ENCODE data around the gene MAP3K4.
"Not testable (repeated sequence)": the region's sequence is repeated elsewhere in the genome, so short reads cannot be mapped to it uniquely, and the experiment has no call there.

Gene MAP3K4

DNA sequence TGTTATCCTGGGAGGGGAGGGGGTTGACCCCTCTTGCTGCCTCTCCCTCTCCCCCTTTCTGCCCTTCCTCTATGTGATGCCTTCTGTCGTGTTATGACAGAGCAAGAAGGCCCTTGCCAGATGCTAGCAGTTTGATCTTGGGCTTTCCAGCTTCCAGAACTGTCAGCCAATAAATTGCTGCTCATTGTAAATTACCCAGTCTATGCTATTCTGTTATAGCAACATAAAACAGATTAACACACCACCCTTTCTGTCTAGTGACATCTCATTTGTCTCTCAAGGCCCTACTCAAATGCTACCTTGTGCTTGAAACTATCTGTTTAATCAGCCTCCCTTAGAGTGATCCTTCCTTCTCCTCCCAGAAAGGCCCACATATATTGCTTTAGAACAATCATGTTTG lies 16.4 kb upstream of the MAP3K4 start:
- TF ChIP-seq, protein P1, sequence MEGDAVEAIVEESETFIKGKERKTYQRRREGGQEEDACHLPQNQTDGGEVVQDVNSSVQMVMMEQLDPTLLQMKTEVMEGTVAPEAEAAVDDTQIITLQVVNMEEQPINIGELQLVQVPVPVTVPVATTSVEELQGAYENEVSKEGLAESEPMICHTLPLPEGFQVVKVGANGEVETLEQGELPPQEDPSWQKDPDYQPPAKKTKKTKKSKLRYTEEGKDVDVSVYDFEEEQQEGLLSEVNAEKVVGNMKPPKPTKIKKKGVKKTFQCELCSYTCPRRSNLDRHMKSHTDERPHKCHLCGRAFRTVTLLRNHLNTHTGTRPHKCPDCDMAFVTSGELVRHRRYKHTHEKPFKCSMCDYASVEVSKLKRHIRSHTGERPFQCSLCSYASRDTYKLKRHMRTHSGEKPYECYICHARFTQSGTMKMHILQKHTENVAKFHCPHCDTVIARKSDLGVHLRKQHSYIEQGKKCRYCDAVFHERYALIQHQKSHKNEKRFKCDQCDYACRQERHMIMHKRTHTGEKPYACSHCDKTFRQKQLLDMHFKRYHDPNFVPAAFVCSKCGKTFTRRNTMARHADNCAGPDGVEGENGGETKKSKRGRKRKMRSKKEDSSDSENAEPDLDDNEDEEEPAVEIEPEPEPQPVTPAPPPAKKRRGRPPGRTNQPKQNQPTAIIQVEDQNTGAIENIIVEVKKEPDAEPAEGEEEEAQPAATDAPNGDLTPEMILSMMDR (IDR thresholded peaks at IDR 0.05; ENCODE audit: low read depth, low read length): no peak
- Histone ChIP-seq H3K27me3 (no peaks in the 10 kb centered on the region), H3K9me3 (no peaks in the 10 kb centered on the region), H3K4me3 (ENCODE audit: low read depth, low read length) (no peak overlapping the region), H3K36me3 (no peaks in the 10 kb centered on the region), H3K4me1 (no peaks in the 10 kb centered on the region)
- no peak for DNase-seq

DNA sequence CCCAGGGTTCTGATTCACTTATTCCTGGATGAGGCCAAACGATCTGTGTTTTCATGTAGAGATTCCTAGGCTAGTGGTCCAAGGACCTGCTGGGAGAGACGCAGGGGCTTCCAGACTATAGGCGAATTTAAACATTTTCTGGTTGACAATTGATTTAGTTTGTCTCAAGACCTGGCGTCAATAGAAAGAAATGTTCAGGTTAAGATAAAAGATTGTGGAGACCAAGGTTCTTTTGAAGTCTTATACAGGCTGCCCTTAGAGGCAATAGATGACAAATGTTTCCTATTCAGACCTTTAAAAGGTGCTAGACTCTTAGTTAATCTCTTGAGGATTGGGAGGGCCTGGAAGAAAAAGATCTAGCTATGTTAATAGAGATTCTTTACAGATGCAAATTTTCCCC lies 15.6 kb upstream of the MAP3K4 start:
- not testable (repeated sequence) for H3K4me3 ChIP-seq (ENCODE audit: low read depth, low read length); H3K36me3 ChIP-seq; H3K4me1 ChIP-seq; DNase-seq; H3K9me3 ChIP-seq; H3K27me3 ChIP-seq

DNA sequence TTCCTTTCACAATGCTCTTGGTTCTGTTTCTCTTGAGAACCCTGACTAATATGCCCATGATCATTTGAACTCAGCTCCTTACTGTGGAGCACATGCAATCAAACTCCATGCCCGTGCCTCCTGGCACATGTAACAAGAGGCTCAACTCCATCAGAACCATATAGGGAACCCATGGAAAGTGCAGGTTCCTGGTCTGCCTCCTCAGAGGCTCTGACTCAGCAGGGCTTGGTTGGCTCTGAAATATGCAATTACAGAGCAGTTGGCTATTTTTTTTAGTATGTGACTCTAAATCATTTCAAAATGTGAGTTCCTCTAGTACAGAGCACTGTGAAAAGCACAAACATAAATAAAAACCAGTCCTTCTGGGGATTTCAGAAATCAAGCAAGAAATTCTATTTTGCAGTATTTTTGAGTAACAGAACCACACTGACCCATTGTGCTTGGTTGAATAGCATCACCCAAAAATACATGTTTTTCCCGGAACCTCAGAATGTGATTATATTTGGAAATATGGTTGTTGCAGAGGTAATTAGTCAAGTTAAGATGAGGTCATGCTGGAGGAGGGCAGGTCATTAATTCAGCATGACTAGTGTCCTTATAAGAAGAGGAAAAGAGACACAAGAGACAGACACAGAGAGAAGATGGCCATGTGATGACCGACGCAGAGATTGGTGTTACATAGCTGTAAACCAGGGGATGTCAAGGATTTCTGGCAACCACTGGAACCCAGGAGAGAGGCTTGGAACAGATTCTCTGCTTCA lies 13.2 kb upstream of the MAP3K4 start:
- TF ChIP-seq, protein P1 (IDR thresholded peaks at IDR 0.05; ENCODE audit: low read depth, low read length): no peak
- DNase-seq: no peak
- no peaks in the 10 kb centered on the region for H3K4me1 ChIP-seq
- H3K36me3 ChIP-seq: no peaks in the 10 kb centered on the region
- H3K9me3 ChIP-seq: no peaks in the 10 kb centered on the region; the same call in none of the 2 replicates
- no peaks in the 10 kb centered on the region for H3K27me3 ChIP-seq
- no peak overlapping the region for H3K4me3 ChIP-seq (ENCODE audit: low read depth, low read length)

DNA sequence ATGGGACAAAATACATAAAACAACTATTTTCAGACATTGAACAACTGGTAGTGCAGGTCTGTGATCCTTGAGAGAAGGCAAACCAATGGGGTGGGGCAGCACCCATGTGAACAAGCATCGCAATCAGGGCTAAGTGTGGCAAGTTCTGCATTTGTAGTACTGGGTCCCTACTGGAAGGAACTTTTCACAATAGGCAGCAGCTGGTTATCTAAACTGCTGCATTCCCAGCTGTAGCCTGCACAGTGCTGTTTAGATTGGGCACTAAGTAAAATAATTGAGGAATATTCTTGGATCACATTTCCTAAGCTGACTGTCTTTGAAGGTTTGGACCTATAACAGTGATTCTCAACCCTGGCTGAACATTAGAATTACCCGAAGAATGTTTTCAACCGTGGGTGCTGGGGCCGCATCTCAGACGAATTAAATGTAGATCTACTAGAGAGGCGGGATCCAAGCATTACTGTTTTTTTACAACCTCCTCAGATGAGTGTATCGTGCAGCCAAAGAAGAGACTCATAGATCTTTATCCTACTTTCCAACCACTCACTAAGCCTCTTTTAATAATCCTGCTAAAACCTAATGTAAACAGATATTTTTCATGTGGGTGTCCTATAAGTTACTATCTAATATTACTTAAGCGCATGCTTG lies 12.4 kb upstream of the MAP3K4 start:
- Histone ChIP-seq H3K4me1 (no peaks in the 10 kb centered on the region), H3K9me3 (no peaks in the 10 kb centered on the region; the same call in none of the 2 replicates), H3K4me3 (ENCODE audit: low read depth, low read length) (no peak overlapping the region), H3K27me3 (no peaks in the 10 kb centered on the region), H3K36me3 (no peaks in the 10 kb centered on the region)
- TF ChIP-seq, protein P1 (IDR thresholded peaks at IDR 0.05; ENCODE audit: low read depth, low read length): no peak
- no peak for DNase-seq

DNA sequence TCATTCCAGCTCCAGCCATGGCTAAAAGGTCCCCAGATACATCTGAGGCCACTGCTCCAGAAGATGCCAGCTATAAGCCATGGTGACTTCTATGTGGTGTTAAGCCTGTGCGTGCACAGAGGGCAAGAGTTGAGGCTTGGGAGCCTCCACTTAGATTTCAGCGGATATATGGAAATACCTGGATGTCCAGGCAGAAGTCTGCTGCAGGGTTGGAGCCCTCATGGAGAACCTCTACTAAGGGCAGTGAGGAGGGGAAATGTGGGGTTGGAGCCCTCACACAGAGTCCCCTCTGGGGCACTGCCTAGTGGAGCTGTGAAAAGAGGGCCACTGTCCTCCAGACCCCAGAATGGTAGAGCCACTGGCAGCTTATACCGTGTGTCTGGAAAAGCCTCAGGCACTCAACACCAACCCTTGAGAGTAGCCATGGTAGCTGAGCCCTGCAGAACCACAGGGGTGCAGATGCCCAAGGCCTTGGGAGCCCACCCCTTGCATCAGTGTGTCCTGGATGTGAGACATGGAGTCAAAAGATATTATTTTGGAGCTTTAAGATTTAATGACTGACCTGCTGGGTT lies 8.1 kb upstream of the MAP3K4 start:
- H3K9me3 ChIP-seq; H3K4me3 ChIP-seq (ENCODE audit: low read depth, low read length); H3K27me3 ChIP-seq; H3K36me3 ChIP-seq; H3K4me1 ChIP-seq; DNase-seq: not testable (repeated sequence)

DNA sequence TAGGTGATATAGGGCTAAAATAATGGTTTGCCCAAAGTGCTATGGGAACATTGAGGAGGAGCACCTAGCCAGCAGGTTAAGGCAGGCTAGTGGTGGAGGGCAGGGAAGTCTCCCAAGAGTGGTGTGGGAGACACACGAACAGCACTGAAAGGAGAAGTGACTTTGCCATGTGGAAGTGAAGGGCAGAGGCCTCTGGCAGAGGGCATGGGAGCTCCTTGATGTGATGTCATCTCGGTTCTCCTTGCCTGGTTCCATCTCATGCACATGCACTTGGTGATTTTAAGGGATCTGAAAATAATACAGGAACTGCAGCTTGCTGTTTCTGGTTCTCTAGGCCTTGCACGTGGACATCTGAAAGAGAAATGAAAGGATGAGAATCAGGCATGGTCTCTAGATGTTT lies 4.7 kb upstream of the MAP3K4 start:
- Histone ChIP-seq H3K4me3 (ENCODE audit: low read depth, low read length) (no peak overlapping the region), H3K4me1 (no peaks in the 10 kb centered on the region), H3K9me3 (no peaks in the 10 kb centered on the region; the same call in none of the 2 replicates), H3K27me3 (no peaks in the 10 kb centered on the region), H3K36me3 (no peaks in the 10 kb centered on the region)
- TF ChIP-seq, protein P1 (IDR thresholded peaks at IDR 0.05; ENCODE audit: low read depth, low read length): no peak
- no peak for DNase-seq

DNA sequence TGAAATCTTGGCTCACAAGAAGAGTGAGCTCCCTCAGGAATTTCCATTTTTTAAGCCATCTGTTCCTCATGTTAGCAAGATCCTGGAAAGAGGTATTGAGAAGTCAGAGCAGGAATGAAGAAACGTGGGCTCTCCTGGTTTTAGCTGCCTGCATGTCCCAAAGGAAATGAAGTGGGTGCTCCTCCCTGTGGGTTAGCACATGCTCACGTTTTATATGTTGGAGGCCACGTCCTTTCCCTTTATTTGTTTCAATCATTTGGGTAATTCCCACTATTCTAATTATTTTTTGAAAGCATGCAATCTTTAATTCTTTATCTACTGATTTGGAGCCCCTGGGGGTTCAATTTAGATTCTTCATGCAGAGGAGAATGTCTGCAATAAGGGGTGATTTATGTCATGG lies 4.3 kb upstream of the MAP3K4 start:
- no peaks in the 10 kb centered on the region; the same call in none of the 2 replicates for H3K9me3 ChIP-seq
- no peaks in the 10 kb centered on the region for H3K27me3 ChIP-seq
- DNase-seq: no peak
- TF ChIP-seq, protein P1 (IDR thresholded peaks at IDR 0.05; ENCODE audit: low read depth, low read length): no peak
- no peaks in the 10 kb centered on the region for H3K4me1 ChIP-seq
- H3K4me3 ChIP-seq (ENCODE audit: low read depth, low read length): no peak overlapping the region
- no peaks in the 10 kb centered on the region for H3K36me3 ChIP-seq
